Astrocyte (in vitro differentiated cells and primary cell): Measurements from ENCODE around the gene CDKN2B.

ENCODE experiments used
- EZH2 ChIP-seq: IDR thresholded peaks from 2 replicates; pipeline ENCODE4 v1.6.1; 2012; ENCODE audit warnings: mild to moderate bottlenecking, low read length, inconsistent platforms; ENCODE audit not compliant: insufficient read depth
- TF ChIP-seq, protein P1 (sequence below): IDR thresholded peaks from 2 replicates; pipeline ENCODE4 v1.5.1; 2011; ENCODE audit warnings: low read depth, mild to moderate bottlenecking, inconsistent platforms, low read length, moderate library complexity; ENCODE audit not compliant: insufficient read depth

- TF ChIP-seq, protein P1, sequence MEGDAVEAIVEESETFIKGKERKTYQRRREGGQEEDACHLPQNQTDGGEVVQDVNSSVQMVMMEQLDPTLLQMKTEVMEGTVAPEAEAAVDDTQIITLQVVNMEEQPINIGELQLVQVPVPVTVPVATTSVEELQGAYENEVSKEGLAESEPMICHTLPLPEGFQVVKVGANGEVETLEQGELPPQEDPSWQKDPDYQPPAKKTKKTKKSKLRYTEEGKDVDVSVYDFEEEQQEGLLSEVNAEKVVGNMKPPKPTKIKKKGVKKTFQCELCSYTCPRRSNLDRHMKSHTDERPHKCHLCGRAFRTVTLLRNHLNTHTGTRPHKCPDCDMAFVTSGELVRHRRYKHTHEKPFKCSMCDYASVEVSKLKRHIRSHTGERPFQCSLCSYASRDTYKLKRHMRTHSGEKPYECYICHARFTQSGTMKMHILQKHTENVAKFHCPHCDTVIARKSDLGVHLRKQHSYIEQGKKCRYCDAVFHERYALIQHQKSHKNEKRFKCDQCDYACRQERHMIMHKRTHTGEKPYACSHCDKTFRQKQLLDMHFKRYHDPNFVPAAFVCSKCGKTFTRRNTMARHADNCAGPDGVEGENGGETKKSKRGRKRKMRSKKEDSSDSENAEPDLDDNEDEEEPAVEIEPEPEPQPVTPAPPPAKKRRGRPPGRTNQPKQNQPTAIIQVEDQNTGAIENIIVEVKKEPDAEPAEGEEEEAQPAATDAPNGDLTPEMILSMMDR, result no peak
- peak; percentile 17 for TF ChIP-seq EZH2
These were observed 34.2 kb downstream of the CDKN2B start for GRCh38 chr9:21974722-21975409.
